Kidney glomerular epithelial cell (primary cell): ENCODE measurements around the gene VSTM5.
"Not testable (repeated sequence)": the region's sequence is repeated elsewhere in the genome, so short reads cannot be mapped to it uniquely, and the experiment has no call there.

Experiments used
- DNase-seq: peaks from one replicate; lab custom pipeline; 2025; lab: John Stamatoyannopoulos, UW

The VSTM5 gene, protein sequence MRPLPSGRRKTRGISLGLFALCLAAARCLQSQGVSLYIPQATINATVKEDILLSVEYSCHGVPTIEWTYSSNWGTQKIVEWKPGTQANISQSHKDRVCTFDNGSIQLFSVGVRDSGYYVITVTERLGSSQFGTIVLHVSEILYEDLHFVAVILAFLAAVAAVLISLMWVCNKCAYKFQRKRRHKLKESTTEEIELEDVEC

DNA sequence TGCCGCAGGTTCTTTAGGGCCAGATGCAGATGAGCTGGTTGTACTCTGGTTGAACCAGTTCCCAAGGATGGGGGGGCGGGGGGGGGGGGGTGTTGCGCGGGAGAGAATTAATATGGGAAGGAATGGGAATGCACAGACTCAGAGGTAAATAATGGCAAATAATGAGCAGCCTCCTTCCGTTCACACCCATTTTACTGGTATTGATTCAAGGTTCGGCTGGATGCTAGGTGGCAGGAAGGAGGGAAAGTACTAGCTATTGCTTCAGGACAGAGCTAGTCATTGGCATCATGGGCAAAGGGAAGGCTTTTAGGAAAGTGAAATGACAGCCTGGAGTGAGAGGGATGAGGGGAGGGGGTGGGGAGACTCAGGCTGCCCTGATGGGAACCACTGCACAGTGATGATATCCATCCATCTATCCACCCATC, at the start of gene VSTM5:
VSTM5 (minus strand) TSS at position 25 of the 425 bp plus-strand sequence. CDS start 116 bp downstream, outside the sequence.
- no peak for DNase-seq

DNA sequence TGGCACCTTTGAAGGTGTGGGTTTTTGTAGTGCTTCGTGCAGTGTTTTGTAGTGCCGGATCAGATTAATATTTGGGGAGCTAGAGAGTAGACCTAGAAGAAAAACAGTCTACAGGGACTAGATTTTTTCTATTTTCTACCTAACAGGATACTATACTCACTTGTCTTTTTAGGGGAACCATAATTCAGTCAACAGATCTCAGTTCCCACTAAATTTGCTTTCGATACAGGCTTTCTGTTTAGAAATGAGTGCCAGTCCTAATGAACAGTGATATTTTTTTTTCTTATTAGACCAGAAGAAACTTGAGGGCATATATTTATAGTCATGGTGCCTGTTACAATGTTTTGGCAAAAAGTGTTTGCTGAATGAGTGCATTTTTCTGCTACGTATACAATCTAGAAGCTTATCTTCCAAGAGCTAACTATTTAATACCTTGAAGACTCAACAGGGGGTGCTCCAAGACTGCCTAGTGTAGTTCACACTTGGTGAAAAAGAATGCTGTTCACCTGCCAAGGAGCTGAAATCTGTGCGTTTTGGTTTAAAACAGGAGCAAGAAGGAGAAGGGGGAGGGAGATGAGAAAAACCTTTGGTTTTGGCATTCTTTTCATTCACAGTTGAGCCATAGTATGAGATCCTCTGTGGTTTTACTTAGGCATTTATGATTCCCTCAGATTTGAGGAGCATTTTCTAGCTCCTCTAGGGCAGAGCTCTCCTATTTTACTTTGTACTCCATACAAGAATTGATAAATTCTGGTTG, 44.9 kb upstream of the VSTM5 start:
- peak; percentile 69 for DNase-seq

- DNase-seq, result no peak
These were observed 40.1 kb upstream of the VSTM5 start for GRCh38 chr11:93890391-93891051.

DNA sequence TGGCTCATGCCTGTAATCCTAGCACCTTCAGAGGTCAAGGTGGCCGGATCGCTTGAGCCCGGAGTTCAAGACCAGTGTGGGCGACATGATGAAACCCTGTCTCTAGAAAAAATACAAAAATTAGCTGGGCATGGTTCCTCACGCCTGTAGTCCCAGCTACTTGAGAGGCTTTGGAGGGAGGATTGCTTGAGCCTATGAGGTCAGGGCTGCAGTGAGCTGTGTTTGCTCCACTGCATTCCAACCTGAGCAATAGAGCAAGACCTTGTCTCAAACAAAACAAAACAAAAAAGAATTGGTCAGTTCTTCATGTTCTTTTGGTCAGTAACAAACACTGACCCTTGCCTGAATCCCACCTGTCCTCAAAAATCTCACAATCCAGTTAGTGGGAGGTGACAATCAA, 36.7 kb upstream of the VSTM5 start:
- peak; percentile 29 for DNase-seq

DNA sequence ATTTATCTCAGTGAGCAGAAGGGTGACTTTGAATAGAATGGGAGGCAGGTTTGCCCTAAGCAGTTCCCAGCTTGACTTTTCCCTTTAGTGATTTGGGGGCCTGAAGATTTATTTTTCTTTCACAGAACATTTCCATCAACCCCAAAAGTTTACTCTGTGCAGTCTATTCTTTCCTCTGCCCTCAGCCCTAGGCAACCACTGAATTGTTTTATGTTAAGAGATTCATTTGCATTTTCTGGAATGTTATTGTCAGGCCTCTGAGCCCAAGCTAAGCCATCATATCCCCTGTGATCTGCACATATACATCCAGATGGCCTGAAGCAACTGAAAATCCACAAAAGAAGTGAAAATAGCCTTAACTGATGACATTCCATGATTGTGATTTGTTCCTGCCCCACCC, 28.7 kb upstream of the VSTM5 start:
- DNase-seq, result not testable (repeated sequence)

GRCh38 chr11:93875637-93876036, 25.2 kb upstream of the VSTM5 start:
- DNase-seq, result no peak

GRCh38 chr11:93871526-93871925, 21.1 kb upstream of the VSTM5 start:
- DNase-seq, result no peak

- no peak for DNase-seq
These were observed 20.2 kb upstream of the VSTM5 start for GRCh38 chr11:93870616-93871015.

- no peak for DNase-seq
These were observed 19.4 kb upstream of the VSTM5 start for GRCh38 chr11:93869830-93870229.

- DNase-seq, result not testable (repeated sequence)
These were observed 18.0 kb upstream of the VSTM5 start for GRCh38 chr11:93868404-93868803.

- DNase-seq, result no peak
These were observed 11.4 kb upstream of the VSTM5 start for GRCh38 chr11:93861808-93862207.

GRCh38 chr11:93858121-93858775, 7.8 kb upstream of the VSTM5 start:
- no peak for DNase-seq

- DNase-seq, result no peak
These were observed 7.1 kb upstream of the VSTM5 start for GRCh38 chr11:93857413-93858120.

- no peak for DNase-seq
These were observed 1.8 kb upstream of the VSTM5 start for GRCh38 chr11:93852242-93852641.

- DNase-seq, result no peak
These were observed 446 bp downstream of the VSTM5 start for GRCh38 chr11:93849751-93850593.

GRCh38 chr11:93849201-93849600, 1.2 kb downstream of the VSTM5 start:
- no peak for DNase-seq

DNA sequence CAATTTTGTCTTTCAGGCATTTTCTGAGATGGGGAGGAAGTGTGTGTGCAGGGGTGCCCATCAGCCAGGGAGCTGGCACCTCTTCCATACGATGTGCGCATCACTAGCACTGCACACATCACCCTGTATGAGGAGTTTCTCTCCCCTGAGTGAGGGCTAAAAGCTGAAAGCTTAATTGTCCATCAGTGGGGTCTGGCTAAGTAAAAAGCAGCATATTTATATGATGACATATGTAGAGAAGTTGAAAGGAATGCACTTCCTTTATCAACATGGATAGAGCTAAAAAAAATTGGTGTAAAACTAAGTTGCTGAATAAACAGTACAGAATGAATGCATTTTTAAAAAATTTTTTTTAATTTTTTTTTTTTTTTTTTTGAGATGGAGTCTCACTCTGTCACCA, 4.0 kb downstream of the VSTM5 start:
- no peak for DNase-seq

DNA sequence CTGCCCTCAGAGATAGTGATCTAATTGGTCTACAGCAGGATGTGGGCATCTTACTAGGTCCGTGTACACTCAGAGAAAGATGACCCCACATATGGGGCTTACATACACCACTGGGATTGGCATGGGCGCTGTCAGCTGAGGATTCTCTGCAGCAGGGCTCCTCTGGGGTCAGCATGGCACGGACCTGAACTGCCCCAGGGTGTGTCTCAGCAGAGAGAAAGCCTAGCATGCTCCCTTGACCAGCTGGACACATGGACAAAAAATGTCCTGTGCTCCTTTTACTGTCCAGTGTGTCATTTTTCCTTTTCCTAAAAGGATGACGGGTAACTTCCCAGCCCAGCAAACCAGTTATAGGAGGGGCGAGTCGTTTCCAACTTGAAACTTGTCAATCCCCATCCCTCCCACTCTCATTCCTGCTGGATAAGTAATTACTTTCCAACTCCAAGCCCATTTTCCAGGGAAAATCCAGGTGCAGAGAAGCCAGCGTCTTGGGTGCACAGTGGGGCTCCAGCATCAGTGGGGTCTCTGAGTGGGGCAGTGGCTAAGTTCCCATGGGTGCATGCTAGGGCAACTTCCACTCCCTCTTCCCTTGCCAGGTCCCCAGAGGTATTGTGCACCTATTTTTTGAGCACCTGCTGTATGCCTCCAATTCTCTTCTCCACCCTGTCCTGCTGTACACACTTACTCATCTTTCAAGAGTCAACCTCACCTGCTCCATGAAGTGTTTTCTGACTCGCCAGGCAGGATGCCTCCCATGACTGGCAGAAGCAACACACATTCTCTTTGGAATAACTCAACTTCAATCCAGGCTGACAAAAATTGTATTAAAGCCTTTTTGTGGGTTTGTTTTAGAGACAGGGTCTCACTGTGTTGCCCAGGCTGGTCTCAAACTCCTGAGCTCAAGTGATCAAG, 5.0 kb downstream of the VSTM5 start:
- DNase-seq, result peak; percentile 17

DNA sequence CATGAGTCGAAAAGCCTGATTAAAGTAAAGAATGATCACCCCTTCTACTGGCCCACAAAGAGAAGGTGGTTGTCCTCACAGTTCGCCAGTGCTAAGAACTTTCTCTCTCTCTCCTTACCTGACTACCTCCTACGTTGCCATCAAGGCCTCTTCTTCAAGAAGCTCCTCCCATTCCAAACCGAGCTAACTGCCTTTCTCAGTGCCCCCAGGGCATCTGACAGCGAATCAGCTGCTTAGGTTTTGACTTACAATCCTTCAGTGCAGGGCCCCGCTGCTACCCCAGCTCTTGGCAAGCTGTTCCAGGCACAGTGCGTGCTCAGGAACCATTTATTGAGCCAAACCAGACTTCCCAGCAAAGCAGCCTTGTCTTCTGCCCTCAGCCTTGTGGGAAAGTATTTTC, 5.8 kb downstream of the VSTM5 start:
- no peak for DNase-seq

DNA sequence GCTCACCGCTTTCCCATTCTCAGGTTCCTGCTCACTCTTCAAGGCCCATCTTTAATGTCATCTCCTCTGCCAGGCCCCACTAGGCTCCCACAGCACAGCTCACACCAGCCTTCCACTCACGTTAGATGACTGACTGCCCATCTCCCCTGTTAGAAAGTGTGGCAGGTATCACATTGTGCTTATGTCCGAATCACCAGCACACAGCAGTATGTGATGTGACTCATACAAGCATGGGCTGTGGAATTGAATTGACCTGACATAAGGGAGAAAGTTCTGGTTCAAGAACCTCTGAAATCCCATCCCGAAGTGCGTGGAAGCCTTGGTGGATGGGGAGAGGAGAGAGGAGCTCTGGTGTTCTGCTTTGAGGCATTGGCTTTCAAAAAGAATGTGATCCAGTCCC, 6.5 kb downstream of the VSTM5 start:
- DNase-seq, result no peak
